ENCODE data around the gene SIPA1L3.
"Not testable (repeated sequence)": the region's sequence is repeated elsewhere in the genome, so short reads cannot be mapped to it uniquely, and the experiment has no call there.

SIPA1L3 gene

GRCh38 chr19:37907735-37908455 lies 887 bp downstream of the SIPA1L3 start:
- no peak for DNase-seq (ENCODE audit: low read depth in 2 of 2)

- DNase-seq (ENCODE audit: low read depth in 2 of 2) = no peak
These were observed 2.7 kb downstream of the SIPA1L3 start for GRCh38 chr19:37909661-37910199.

- DNase-seq (ENCODE audit: low read depth in 2 of 2) = no peak
These were observed 7.9 kb downstream of the SIPA1L3 start for GRCh38 chr19:37914908-37915307.

GRCh38 chr19:37920591-37921450 lies 13.8 kb downstream of the SIPA1L3 start:
- DNase-seq (ENCODE audit: low read depth in 2 of 2) = no peak

GRCh38 chr19:37924573-37924972 lies 17.6 kb downstream of the SIPA1L3 start:
- not testable (repeated sequence) for DNase-seq (ENCODE audit: low read depth in 2 of 2)

GRCh38 chr19:37925212-37925611 lies 18.2 kb downstream of the SIPA1L3 start:
- DNase-seq (ENCODE audit: low read depth in 2 of 2) = no peak

GRCh38 chr19:37926255-37926654 lies 19.2 kb downstream of the SIPA1L3 start:
- DNase-seq (ENCODE audit: low read depth in 2 of 2) = no peak

- no peak for DNase-seq (ENCODE audit: low read depth in 2 of 2)
These were observed 19.7 kb downstream of the SIPA1L3 start for GRCh38 chr19:37926711-37927110.

- DNase-seq (ENCODE audit: low read depth in 2 of 2) = no peak
These were observed 21.7 kb downstream of the SIPA1L3 start for GRCh38 chr19:37928527-37929286.

- no peak for DNase-seq (ENCODE audit: low read depth in 2 of 2)
These were observed 22.4 kb downstream of the SIPA1L3 start for GRCh38 chr19:37929355-37929923.

- no peak for DNase-seq (ENCODE audit: low read depth in 2 of 2)
These were observed 23.4 kb downstream of the SIPA1L3 start for GRCh38 chr19:37930416-37930815.

- no peak for DNase-seq (ENCODE audit: low read depth in 2 of 2)
These were observed 25.1 kb downstream of the SIPA1L3 start for GRCh38 chr19:37931881-37932655.

- DNase-seq (ENCODE audit: low read depth in 2 of 2) = no peak
These were observed 26.3 kb downstream of the SIPA1L3 start for GRCh38 chr19:37932985-37933936.

- DNase-seq (ENCODE audit: low read depth in 2 of 2) = no peak
These were observed 26.9 kb downstream of the SIPA1L3 start for GRCh38 chr19:37933937-37934358.

- DNase-seq (ENCODE audit: low read depth in 2 of 2) = no peak
These were observed 28.3 kb downstream of the SIPA1L3 start for GRCh38 chr19:37935341-37935740.

GRCh38 chr19:37936166-37936565 lies 29.2 kb downstream of the SIPA1L3 start:
- DNase-seq (ENCODE audit: low read depth in 2 of 2) = no peak

GRCh38 chr19:37936886-37937285 lies 29.9 kb downstream of the SIPA1L3 start:
- DNase-seq (ENCODE audit: low read depth in 2 of 2) = no peak

GRCh38 chr19:37938353-37938752 lies 31.3 kb downstream of the SIPA1L3 start:
- DNase-seq (ENCODE audit: low read depth in 2 of 2) = no peak

GRCh38 chr19:37941782-37942515 lies 34.9 kb downstream of the SIPA1L3 start:
- DNase-seq (ENCODE audit: low read depth in 2 of 2) = no peak
